IMR-90 (cell line): ENCODE data around the gene PATJ. TPM values are rescaled to one million over a fixed set of nuclear protein-coding genes. Genes with fewer than 3 reads are reported as not detected.

Experiments used
- ATAC-seq: fragments of 200-7000 bp; cut with Tn5 transposase; 2 replicates; pipeline ENCODE4 v1.9.1; 2020; ENCODE audit warnings: low read depth, mild to moderate bottlenecking, moderate library complexity
- BruUV-seq: library from RNA; stranded (reverse); fragments of 400-500 nt; replicated peaks from 2 replicates; lab custom pipeline; 2021; lab: Mats Ljungman, UMichigan
- CTCF ChIA-PET: fragments of 300-600 bp; formaldehyde crosslinking; extraction: SDS; loops from one replicate; lab custom pipeline; 2021; ENCODE audit warnings: antibody characterized with exemption; lab: Yijun Ruan, JAX
- POLR2A ChIA-PET: fragments of 300-600 bp; sonication (Branson Sonifier 250); formaldehyde crosslinking; loops from one replicate; lab custom pipeline; 2022; ENCODE audit warnings: antibody characterized with exemption; ENCODE audit not compliant: unreplicated experiment; lab: Charles Lee
- DNase-seq: peaks from one replicate; pipeline ENCODE4 v3.0.0; 2013
- H2AFZ ChIP-seq: replicated peaks from 2 replicates; pipeline ENCODE3; 2013; ENCODE audit warnings: low read length, mild to moderate bottlenecking; ENCODE audit not compliant: poor library complexity
- H2AK5ac ChIP-seq: 2 replicates; pipeline ENCODE4 v1.6.1; 2013; ENCODE audit warnings: low read depth, low read length, inconsistent platforms
- H2AK9ac ChIP-seq: replicated peaks from 2 replicates; pipeline ENCODE3; 2013; ENCODE audit warnings: mild to moderate bottlenecking, low read depth, low read length, moderate library complexity; ENCODE audit not compliant: poor library complexity
- H2BK120ac ChIP-seq: 2 replicates; pipeline ENCODE4 v1.6.1; 2013; ENCODE audit warnings: low read depth, low read length, inconsistent platforms
- H2BK15ac ChIP-seq: 3 replicates; pipeline ENCODE4 v1.6.1; 2013; ENCODE audit warnings: low read depth, low read length, inconsistent platforms
- H2BK20ac ChIP-seq: 2 replicates; pipeline ENCODE4 v1.6.1; 2013; ENCODE audit warnings: low read depth, mild to moderate bottlenecking, inconsistent platforms, low read length, moderate library complexity
- H2BK5ac ChIP-seq: 2 replicates; pipeline ENCODE4 v1.6.1; 2013; ENCODE audit warnings: mild to moderate bottlenecking, low read depth, low read length, inconsistent platforms; ENCODE audit not compliant: poor library complexity, severe bottlenecking
- H3K14ac ChIP-seq: replicated peaks from 2 replicates; pipeline ENCODE4 v1.6.1; 2013; ENCODE audit warnings: low read depth, low read length, inconsistent platforms
- H3K18ac ChIP-seq: 2 replicates; pipeline ENCODE4 v1.6.1; 2013; ENCODE audit warnings: low read depth, low read length, control low read depth
- H3K23ac ChIP-seq: 2 replicates; pipeline ENCODE4 v1.6.1; 2013; ENCODE audit warnings: low read depth, low read length, inconsistent platforms
- H3K27ac ChIP-seq: 2 replicates; pipeline ENCODE4 v1.5.1; 2013; ENCODE audit warnings: mild to moderate bottlenecking, control low read depth, low read length; ENCODE audit not compliant: insufficient read depth
- H3K27me3 ChIP-seq: 2 replicates; pipeline ENCODE4 v1.6.1; 2013; ENCODE audit warnings: low read length; ENCODE audit not compliant: control insufficient read depth, insufficient read depth
- H3K36me3 ChIP-seq: 2 replicates; pipeline ENCODE4 v1.6.1; 2013; ENCODE audit warnings: low read length, mixed read lengths; ENCODE audit not compliant: control insufficient read depth, insufficient read depth
- H3K4ac ChIP-seq: 2 replicates; pipeline ENCODE4 v1.6.1; 2013; ENCODE audit warnings: low read depth, low read length, inconsistent platforms
- H3K4me1 ChIP-seq: 2 replicates; pipeline ENCODE4 v1.6.1; 2013; ENCODE audit warnings: low read length, mixed read lengths; ENCODE audit not compliant: control insufficient read depth, insufficient read depth
- H3K4me2 ChIP-seq: 2 replicates; pipeline ENCODE4 v1.6.1; 2013; ENCODE audit warnings: low read depth, mild to moderate bottlenecking, control low read depth, low read length, moderate library complexity
- H3K4me3 ChIP-seq: 2 replicates; pipeline ENCODE4 v1.5.1; 2013; ENCODE audit warnings: low read depth, mild to moderate bottlenecking, control low read depth, low read length, moderate library complexity; ENCODE audit not compliant: insufficient read depth
- H3K56ac ChIP-seq: 2 replicates; pipeline ENCODE4 v1.6.1; 2013; ENCODE audit warnings: low read length, inconsistent platforms; ENCODE audit not compliant: insufficient read depth; ENCODE audit errors: extremely low read depth
- H3K79me1 ChIP-seq, 2 experiments: 2 replicates each; pipeline ENCODE4 v1.6.1; 2013; ENCODE audit warnings: low read length in 2 of 2, inconsistent platforms in 1 of 2, low read depth in 1 of 2
- H3K9ac ChIP-seq: 2 replicates; pipeline ENCODE4 v1.6.1; 2013; ENCODE audit warnings: low read depth, low read length, control low read depth
- H3K9me1 ChIP-seq: 2 replicates; pipeline ENCODE4 v1.6.1; 2013; ENCODE audit warnings: low read length, inconsistent platforms; ENCODE audit not compliant: insufficient read depth
- H3K9me3 ChIP-seq: 2 replicates; pipeline ENCODE4 v1.6.1; 2013; ENCODE audit warnings: low read length; ENCODE audit not compliant: control insufficient read depth, insufficient read depth
- H4K20me1 ChIP-seq: 2 replicates; pipeline ENCODE4 v1.6.1; 2013; ENCODE audit warnings: low read length, inconsistent platforms; ENCODE audit not compliant: insufficient read depth
- H4K5ac ChIP-seq: 2 replicates; pipeline ENCODE4 v1.6.1; 2013; ENCODE audit warnings: mild to moderate bottlenecking, low read depth, low read length, control low read depth
- H4K8ac ChIP-seq, 2 experiments: 2 replicates each; pipeline ENCODE4 v1.6.1; 2013; ENCODE audit warnings: low read depth in 2 of 2, low read length in 2 of 2, control low read depth in 1 of 2, inconsistent platforms in 1 of 2
- H4K91ac ChIP-seq: 2 replicates; pipeline ENCODE4 v1.6.1; 2013; ENCODE audit warnings: low read depth, low read length, inconsistent platforms; ENCODE audit not compliant: insufficient read depth
- CHD1 ChIP-seq: IDR thresholded peaks from 2 replicates; pipeline ENCODE4 v1.6.1; 2012; ENCODE audit warnings: low read depth, low read length, improper control_type of control experiment
- SMC3 ChIP-seq: fragments of 150-350 bp; IDR thresholded peaks from 2 replicates; pipeline ENCODE4 v1.6.1; 2016; ENCODE audit warnings: low read depth, mild to moderate bottlenecking, antibody characterized with exemption, low read length, moderate library complexity
- WGBS, 2 experiments: methylation state at CpG; one replicate each; pipeline versions ENCODE4 v1.1.5 to v1.1.7; 2013; ENCODE audit warnings: missing lambda C conversion rate in 2 of 2; ENCODE audit not compliant: insufficient read length in 1 of 2; ENCODE audit errors: extremely low coverage in 2 of 2; 5-methylcytosine and 5-hydroxymethylcytosine counted together
- dilution Hi-C: fragments of 300-500 bp; cut with HindIII; formaldehyde crosslinking; loops from one replicate; pipeline ENCODE4 v1.14.3; 2018; ENCODE audit warnings: low sequenced_read_pairs; ENCODE audit not compliant: unreplicated experiment
- in situ Hi-C: fragments of 300-500 bp; cut with MboI; formaldehyde crosslinking; loops from 3 replicates; pipeline ENCODE4 v1.14.3; 2019; ENCODE audit warnings: low sequenced_read_pairs, inconsistent platforms, mixed read lengths
- intact Hi-C: fragments of 100-400 bp; cut with micrococcal nuclease; formaldehyde crosslinking; loops from 2 replicates; pipeline ENCODE4 v1.10.0; 2022
- polyA plus RNA-seq, 3 experiments: library from polyadenylated mRNA; depleted of rRNA; stranded (reverse); fragments of >200 nt; gene quantifications; 2 replicates each; pipeline ENCODE4 v1.2.3, GENCODE V29; 2012; ENCODE audit warnings: low replicate concordance in 1 of 3
- total RNA-seq: library from RNA; depleted of rRNA; stranded (reverse); fragments of >200 nt; gene quantifications from 2 replicates; pipeline ENCODE4 v1.2.3, GENCODE V29; 2012

PATJ gene
- total and polyA plus RNA-seq, 2 of the 4 experiments (the other 2 are of a cell fraction), result 2.0 to 3.4 TPM

DNA sequence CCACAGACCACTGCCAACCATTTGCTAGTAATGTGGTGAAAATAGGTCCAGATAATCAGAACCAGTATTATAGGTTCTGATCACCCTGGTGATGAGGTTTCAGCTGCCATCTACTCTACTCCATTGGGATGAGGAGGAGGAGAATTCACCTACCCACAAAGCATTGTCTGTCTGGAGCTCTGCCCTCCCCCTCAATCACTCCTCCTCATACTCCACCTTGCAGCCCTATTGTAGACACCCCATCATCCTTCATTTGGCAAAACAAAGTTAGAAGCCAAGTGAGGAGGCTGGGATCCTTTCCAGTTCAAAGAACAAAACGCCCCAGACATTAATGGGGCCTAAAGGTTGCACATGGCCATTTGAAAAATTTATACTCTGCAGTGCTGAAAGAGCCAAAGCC lies 295.0 kb downstream of the PATJ start:
- Histone ChIP-seq H3K79me1 (no peaks in the 10 kb centered on the region), H2BK5ac (no peak overlapping the region), H2AK5ac (no peak overlapping the region), H4K91ac (no peak overlapping the region), H3K4me2 (no peak overlapping the region), H4K8ac (no peak overlapping the region), H2AK9ac (no peak overlapping the region), H3K4me1 (no peaks in the 10 kb centered on the region), H3K36me3 (no peaks in the 10 kb centered on the region), H3K27me3 (no peaks in the 10 kb centered on the region), H3K18ac (no peak overlapping the region), H4K20me1 (no peaks in the 10 kb centered on the region), H3K9ac (no peak overlapping the region), H3K56ac (no peak overlapping the region), H4K5ac (no peak overlapping the region), H3K14ac (no peak overlapping the region), H3K4ac (no peak overlapping the region), H3K4me3 (no peak overlapping the region), H3K27ac (no peak overlapping the region), H2BK15ac (no peak overlapping the region), H3K9me1 (no peaks in the 10 kb centered on the region), H2AFZ (no peak overlapping the region), H2BK20ac (no peak overlapping the region), H3K23ac (no peak overlapping the region), H2BK120ac (no peak overlapping the region), H3K9me3 (no peaks in the 10 kb centered on the region)
- WGBS, 2 experiments, result no CpG with 5 or more reads among the region's 1 CpG
- BruUV-seq, result no TSS peak
- no peak for ATAC-seq
- intact Hi-C loops, result no loop called here
- dilution Hi-C loops, result no loop called here
- CTCF ChIA-PET, result no interaction called here
- in situ Hi-C loops, result no loop called here
- no peak for DNase-seq
- POLR2A ChIA-PET, result no interaction called here
- no peak for TF ChIP-seq CHD1
- no peak for TF ChIP-seq SMC3
